ENCODE data around the gene RTCB. TPM values are rescaled to one million over a fixed set of nuclear protein-coding genes. Genes with fewer than 3 reads are reported as not detected.

RTCB gene
- total RNA-seq: 10 to 100 TPM; 58.5 to 75.9 (median 62.4) TPM
- polyA plus RNA-seq: 10 to 100 TPM; 33.8 to 54.2 (median 35.0) TPM
- long read RNA-seq, donor 1, transcript RTCB-201 (12 exons, 2,027 nt): major isoform, 37 of 49 reads
- long read RNA-seq, donor 1, transcript RTCB-205 (5 exons, 767 nt): minor isoform, 5 of 49 reads
- long read RNA-seq, donor 1, partial matches to known transcripts: 7 of 49 reads
- long read RNA-seq, donor 1, other reads (novel, unspliced or antisense): 0 of 49 reads
- long read RNA-seq, donor 2, transcript RTCB-201 (12 exons, 2,027 nt): major isoform, 17 of 27 reads
- long read RNA-seq, donor 2, transcript RTCB-205 (5 exons, 767 nt): minor isoform, 5 of 27 reads
- long read RNA-seq, donor 2, partial matches to known transcripts: 5 of 27 reads
- long read RNA-seq, donor 2, other reads (novel, unspliced or antisense): 0 of 27 reads

DNA sequence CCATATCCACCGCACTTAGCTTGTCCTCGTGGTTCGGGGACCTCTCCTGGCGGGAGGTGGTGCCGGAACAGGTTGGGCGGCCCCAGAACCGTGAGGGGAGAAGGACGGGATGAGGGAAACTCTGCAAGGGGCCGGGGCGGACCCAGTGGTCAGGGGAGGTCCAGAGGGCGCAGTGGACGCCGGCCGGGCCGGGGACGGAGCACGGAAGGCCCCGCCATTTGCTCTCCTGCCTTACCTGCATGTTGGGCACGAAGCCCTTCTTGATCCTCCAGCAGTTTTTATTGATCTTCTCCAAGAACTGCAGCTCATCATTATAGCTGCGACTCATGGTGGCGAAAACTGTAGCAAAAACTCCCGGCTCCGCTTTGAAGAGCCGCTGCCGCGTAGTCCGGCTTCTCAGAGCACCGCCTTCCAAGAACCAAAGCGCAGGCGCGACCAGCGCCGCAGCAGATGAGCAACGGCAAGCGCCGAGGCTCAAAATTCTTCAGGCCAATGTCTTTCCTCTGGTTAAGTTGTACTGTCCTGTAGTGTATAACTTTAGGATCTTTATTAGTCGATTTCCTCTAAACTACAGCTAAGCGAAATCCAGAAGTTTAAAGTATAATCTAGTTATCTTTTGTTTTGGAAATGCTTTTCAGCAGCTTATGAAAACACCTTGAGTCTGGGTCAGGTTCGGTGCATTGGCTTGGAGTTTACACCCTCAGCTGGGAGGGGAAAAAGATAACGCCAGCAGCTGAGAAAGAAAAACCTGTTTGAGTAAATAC, at the start of gene RTCB:
RTCB (minus strand) TSS at position 419 of the 764 bp plus-strand sequence; CDS start at position 328, 91 bp downstream.
- intact Hi-C loops (cut with DNase I; ENCODE audit: low total_unique reads): no loop called here
- no peak for TF ChIP-seq CTCF (IDR thresholded peaks at IDR 0.05 in 8 of 11, conservative IDR thresholded peaks at IDR 0.05 in 3 of 11)
- peak in 1 of 3 donors; percentile 24 for TF ChIP-seq POLR2A (IDR thresholded peaks at IDR 0.05)
- peak; percentile 90 to 93 (median 91) for TF ChIP-seq POLR2AphosphoS5 (IDR thresholded peaks at IDR 0.05)

DNA sequence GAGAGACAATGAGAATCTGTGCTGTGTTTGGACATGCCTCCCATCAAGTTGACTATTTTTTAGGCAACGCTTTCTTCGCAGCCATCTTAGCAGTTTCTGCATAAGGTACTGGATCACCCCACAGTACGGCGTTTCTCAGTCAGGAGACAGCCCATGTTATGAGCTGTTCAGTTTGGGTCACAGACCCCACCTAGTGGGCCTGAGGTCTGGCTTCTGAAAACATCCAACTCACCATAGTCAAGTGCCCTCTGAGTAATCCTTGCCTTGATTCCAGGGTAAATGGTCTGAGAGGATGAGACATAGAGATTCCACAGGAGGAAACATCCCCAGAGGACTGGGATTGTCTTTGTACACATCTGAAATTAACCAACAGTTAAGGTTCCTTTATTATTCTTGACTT, 45.0 kb upstream of the RTCB start:
- intact Hi-C loops (cut with DNase I; ENCODE audit: low total_unique reads): no loop called here
- 88 to 98% (median 90%) methylated on average over 4 of the region's 4 CpGs for WGBS, 5 donors
- Histone ChIP-seq H3K4me3 (no peak overlapping the region), H3K27ac (no peak overlapping the region), H3K9me3 (no peaks in the 10 kb centered on the region), H3K36me3 (no peaks in the 10 kb centered on the region), H3K4me1 (no peaks in the 10 kb centered on the region), H3K27me3 (replicated peaks in 1 of 7) (peaks cover 0 to 70% (median 0%) of the 10 kb centered on the region in 7 donors)
- TF ChIP-seq POLR2AphosphoS5 (IDR thresholded peaks at IDR 0.05): no peak
- TF ChIP-seq POLR2A (IDR thresholded peaks at IDR 0.05): no peak
- TF ChIP-seq CTCF (IDR thresholded peaks at IDR 0.05 in 8 of 11, conservative IDR thresholded peaks at IDR 0.05 in 3 of 11): no peak
- DNase-seq: no peak

More for the DNA sequence above, at the start of gene RTCB:
- Histone ChIP-seq H3K36me3 (peaks cover 0 to 27% (median 15%) of the 10 kb centered on the region in 6 donors), H3K27ac (peak within 1 kb of the TSS in 7 of 8 donors; percentile 59 to 88 (median 81)), H3K27me3 (replicated peaks in 1 of 7) (no peaks in the 10 kb centered on the region), H3K9me3 (no peaks in the 10 kb centered on the region), H3K4me1 (peaks cover 16 to 58% (median 52%) of the 10 kb centered on the region in 6 donors), H3K4me3 (peak within 1 kb of the TSS; percentile 56 to 99 (median 91))
- WGBS, 5 donors: 2 to 4% (median 2%) methylated on average over 38 to 40 of the region's 40 CpGs
- peak; percentile 95 for DNase-seq

GRCh38 chr22:32448980-32449379, 36.9 kb upstream of the RTCB start:
- Histone ChIP-seq H3K27me3 (replicated peaks in 1 of 7) (peaks cover 0 to 21% (median 0%) of the 10 kb centered on the region in 7 donors), H3K4me1 (no peaks in the 10 kb centered on the region), H3K9me3 (no peaks in the 10 kb centered on the region), H3K4me3 (no peak overlapping the region), H3K36me3 (no peaks in the 10 kb centered on the region), H3K27ac (no peak overlapping the region)
- DNase-seq: no peak
- no peak for TF ChIP-seq CTCF (IDR thresholded peaks at IDR 0.05 in 8 of 11, conservative IDR thresholded peaks at IDR 0.05 in 3 of 11)
- TF ChIP-seq POLR2A (IDR thresholded peaks at IDR 0.05): no peak
- no peak for TF ChIP-seq POLR2AphosphoS5 (IDR thresholded peaks at IDR 0.05)
- 64 to 75% (median 70%) methylated on average over 4 of the region's 4 CpGs for WGBS, 5 donors
- intact Hi-C loops (cut with DNase I; ENCODE audit: low total_unique reads): no loop called here

GRCh38 chr22:32446321-32446720, 34.3 kb upstream of the RTCB start:
- WGBS, 5 donors: 52 to 65% (median 63%) methylated on average over 1 of the region's 1 CpG
- intact Hi-C loops (cut with DNase I; ENCODE audit: low total_unique reads): no loop called here

More at GRCh38 chr22:32446321-32446720, 34.3 kb upstream of the RTCB start:
- H3K27ac ChIP-seq: no peak overlapping the region
- no peak for TF ChIP-seq POLR2A (IDR thresholded peaks at IDR 0.05)
- no peak for TF ChIP-seq POLR2AphosphoS5 (IDR thresholded peaks at IDR 0.05)
- no peak for TF ChIP-seq CTCF (IDR thresholded peaks at IDR 0.05 in 8 of 11, conservative IDR thresholded peaks at IDR 0.05 in 3 of 11)
- DNase-seq: no peak
- no peaks in the 10 kb centered on the region for H3K36me3 ChIP-seq
- H3K27me3 ChIP-seq (replicated peaks in 1 of 7): peaks cover 0 to 15% (median 0%) of the 10 kb centered on the region in 7 donors
- no peaks in the 10 kb centered on the region for H3K4me1 ChIP-seq
- no peaks in the 10 kb centered on the region for H3K9me3 ChIP-seq
- H3K4me3 ChIP-seq: no peak overlapping the region
